ENCODE measurements around the gene ERI3.

Gene ERI3, protein sequence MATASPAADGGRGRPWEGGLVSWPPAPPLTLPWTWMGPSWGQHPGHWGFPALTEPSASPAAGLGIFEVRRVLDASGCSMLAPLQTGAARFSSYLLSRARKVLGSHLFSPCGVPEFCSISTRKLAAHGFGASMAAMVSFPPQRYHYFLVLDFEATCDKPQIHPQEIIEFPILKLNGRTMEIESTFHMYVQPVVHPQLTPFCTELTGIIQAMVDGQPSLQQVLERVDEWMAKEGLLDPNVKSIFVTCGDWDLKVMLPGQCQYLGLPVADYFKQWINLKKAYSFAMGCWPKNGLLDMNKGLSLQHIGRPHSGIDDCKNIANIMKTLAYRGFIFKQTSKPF

GRCh38 chr1:44354840-44355581, at the start of gene ERI3:
Gene ERI3 (minus strand): TSS chr1:44355257. CDS start chr1:44355026, 231 bp downstream.
- peak; percentile 97 for DNase-seq

GRCh38 chr1:44401256-44402228, 46.5 kb upstream of the ERI3 start:
- DNase-seq = no peak

DNA sequence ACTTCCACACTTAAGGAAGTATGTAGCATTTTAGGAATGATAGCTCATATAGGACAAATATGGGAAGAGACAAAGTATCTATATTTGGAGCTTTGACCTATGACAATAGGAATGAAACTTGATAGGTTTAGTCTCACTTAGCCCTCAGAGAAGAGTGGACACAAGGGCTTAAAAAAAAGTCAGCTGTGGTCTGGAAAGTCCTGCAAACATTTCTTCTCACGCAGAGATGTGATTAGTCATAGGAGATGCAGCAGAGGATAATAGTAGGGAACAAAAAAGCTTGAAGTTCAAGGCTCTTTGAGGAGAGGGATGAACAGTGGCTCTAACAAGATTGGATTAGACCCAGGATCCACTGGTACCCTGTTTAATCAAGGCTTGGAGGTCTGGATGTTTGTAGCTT, 35.2 kb upstream of the ERI3 start:
- no peak for DNase-seq

GRCh38 chr1:44389437-44389836, 34.4 kb upstream of the ERI3 start:
- DNase-seq = no peak

DNA sequence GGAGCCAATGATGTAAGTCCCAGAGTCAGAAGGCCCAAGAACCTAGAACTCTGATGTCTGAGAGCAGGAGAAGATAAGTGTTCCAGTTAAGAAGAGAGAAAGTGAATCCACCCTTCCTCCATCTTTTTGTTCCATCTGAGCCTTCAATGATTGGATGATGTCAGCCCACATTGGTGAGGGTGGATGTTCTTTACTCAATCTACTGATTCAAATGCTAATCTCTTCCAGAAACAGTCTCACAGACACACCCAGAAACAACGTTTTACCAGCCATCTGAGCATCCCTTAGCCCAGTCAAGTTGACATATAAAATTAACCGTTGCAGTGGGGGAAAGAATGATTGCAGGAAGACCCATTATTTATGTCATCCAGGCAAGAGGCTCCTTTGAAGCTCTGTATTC, 33.5 kb upstream of the ERI3 start:
- DNase-seq = no peak

GRCh38 chr1:44380666-44381177, 25.7 kb upstream of the ERI3 start:
- no peak for DNase-seq

- DNase-seq = no peak
Measured at GRCh38 chr1:44377925-44378784, 23.1 kb upstream of the ERI3 start.

GRCh38 chr1:44375547-44375946, 20.5 kb upstream of the ERI3 start:
- DNase-seq = no peak

- DNase-seq = no peak
Measured at GRCh38 chr1:44371206-44371605, 16.1 kb upstream of the ERI3 start.

DNA sequence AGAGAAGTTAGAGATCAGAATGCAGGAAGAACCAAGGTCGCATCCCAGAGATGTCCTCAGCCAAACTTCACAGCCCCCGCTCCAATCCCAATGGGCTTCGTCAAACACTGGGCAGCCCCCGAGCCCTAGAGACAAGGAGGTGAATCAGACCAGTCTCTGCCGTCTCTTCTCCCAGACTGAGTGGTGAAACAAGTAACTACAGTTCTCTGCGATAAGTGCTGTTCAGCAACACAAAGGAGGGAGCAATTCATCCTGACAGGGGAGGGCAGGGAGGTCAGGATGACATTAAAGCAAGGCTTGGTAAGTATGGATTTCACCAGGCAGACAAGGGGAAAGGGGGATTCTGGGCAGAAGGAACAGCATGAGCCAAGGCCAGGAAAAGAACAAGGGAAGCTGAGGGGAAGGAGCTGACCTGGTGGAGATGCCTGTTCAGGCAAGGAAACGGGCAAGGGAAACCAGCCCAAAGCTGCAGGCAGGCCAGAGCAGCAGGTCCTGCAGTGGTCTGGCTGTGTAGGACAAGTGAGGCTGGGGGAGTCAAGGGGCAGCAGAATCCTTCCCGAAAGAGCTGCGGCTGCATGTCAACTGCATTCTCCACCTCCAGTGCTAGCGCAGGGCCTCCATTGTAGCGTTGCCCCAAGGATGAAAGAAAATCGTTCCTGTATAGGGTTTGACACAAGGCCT, 13.6 kb upstream of the ERI3 start:
- no peak for DNase-seq

DNA sequence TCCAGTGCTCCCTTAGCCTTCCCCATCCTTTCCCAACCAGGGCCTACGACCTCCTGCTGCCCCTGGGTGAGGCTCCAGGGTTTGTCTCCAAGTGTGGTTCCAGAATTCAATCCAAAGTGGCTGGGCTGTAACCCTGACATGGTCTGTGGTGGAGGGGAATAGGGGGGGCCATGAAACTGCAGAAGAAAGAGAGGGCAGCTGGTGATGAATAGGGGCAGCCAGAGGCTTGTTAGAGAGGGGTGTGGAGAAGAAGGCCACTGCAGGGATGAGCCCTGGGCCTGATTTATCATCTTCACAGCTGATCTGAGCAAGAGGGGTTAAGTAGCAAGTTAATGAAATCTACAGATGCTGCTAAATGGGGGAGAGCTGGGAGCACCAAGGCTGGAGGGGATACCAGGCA, 12.9 kb upstream of the ERI3 start:
- DNase-seq = no peak

DNA sequence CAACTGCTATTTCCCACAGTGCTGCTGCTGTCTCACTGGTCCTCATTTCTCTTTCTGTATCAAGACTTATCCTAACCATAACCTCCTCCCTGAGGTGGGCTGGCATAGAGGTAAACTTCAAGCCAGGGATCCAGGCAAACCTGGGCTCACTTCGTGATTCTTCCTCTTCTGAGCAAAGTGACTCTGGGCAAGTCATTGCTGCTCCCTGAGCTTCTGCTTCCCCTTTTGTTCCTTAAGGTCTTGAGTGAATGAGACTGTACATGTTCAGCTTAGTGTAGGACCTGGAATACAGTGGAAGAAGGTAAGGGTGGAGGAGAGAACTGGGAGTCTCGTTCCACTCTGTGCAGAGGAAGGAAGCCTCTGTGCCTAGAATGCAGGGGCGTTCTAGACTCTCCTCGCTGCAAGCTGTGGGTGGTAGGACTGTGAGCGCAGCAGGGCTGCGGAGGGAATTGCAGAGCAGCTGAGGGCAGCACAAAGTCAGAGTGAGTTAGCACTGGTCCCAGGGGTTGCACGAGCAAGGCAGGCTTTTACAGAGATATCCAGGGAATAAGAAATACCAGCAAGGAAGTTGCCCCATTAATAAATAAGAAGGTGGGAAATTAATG, 11.4 kb upstream of the ERI3 start:
- no peak for DNase-seq

DNA sequence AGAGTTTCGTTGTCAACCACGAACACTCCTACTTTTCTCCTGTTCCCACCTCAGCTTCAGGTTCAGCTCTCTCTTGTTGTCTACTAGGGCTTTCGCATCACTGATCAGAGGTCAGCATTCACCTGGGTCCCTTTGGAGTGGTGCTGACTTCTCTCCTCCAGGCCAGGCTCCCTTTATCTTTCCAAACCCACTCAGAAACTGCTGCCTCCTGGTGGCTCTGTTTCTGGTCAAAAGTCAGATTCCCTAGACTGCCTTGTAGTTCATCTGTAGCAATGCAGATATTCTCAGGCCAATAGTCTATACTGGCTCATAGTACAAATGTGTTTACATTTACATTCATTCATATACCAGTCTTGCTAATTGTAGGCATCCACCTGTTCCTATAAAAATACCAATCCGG, 6.4 kb upstream of the ERI3 start:
- DNase-seq = no peak

DNA sequence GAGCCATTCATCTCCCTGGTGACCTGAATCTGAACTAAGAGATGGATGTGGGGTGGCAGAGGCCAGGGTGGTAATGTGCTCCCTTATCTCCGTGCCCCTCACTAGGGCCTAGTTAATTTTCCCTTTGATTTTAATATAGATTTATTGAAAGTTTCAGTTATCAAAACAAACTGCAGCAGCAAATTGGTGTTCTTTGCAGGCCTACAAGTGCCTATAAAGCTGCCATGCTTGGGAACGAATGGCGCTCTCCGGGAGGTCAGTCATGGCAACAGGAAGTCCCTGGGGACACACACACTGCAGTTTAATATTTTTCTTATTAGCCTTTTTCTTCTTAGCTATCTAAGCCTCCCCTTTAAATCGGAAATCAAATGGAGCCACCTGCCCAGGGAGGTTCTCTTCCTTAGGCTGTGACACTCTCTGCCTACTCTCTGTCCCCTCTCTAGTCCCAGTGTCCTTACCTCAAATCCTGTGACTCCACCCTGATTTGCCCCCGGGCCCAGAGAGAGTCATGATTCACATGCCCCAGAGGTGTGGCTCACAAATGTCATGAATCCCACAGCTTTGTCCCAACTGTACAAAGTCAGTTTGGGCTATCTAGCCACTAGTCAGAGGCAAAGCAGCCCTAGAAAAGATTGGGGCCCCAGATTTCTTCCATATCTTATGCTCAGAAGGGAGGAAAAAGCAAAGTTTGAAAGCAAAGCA, 4.3 kb upstream of the ERI3 start:
- DNase-seq = no peak

DNA sequence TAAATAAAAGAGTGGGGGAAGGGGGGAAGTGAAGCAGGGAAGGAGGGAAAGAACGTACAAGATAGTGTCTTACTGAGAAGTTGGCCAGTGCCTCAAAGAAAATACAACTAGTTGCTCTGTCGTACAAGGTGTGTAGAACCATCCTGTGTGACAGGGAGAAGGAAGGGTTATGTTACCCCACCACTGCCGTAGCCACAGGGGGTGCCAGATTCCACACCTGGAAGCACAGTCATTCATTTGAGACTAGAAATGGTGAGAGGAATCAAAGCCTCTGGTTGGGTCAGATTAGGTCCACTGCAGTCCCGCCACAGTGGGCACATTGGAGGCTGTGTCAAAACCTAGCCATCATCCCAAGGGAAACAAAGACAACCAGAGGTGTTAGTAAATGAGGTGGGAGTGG, 2.7 kb upstream of the ERI3 start:
- no peak for DNase-seq

- no peak for DNase-seq
Measured at GRCh38 chr1:44355582-44356305, 687 bp upstream of the ERI3 start.

DNA sequence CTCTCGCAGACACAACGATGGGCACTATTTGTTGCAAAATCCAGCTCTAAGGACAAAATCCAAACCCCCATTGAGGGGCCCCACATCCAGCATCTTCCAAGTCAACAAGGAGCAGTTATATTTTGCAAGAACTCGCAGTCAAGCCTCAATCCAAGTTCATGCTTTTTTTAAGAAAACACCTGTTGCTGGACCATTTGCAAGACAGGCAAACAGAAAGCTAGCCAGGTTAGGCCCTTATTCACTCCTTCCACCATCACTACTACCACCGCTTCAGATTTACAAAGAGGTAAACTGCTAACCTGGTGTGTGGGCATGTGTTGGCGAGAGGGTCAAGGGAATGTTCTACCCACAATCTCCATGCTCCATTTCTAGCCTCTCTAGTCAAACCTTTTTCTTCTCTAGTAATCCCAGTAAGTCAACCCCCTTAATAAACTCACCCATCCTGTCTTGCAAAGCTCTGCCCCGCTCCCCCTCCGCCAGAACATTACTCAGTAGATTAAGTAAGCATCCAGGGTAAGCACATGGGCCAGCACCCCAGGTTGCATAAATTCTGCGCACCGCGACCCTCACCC, 703 bp downstream of the ERI3 start:
- DNase-seq = no peak

GRCh38 chr1:44353604-44354003, 1.5 kb downstream of the ERI3 start:
- no peak for DNase-seq

DNA sequence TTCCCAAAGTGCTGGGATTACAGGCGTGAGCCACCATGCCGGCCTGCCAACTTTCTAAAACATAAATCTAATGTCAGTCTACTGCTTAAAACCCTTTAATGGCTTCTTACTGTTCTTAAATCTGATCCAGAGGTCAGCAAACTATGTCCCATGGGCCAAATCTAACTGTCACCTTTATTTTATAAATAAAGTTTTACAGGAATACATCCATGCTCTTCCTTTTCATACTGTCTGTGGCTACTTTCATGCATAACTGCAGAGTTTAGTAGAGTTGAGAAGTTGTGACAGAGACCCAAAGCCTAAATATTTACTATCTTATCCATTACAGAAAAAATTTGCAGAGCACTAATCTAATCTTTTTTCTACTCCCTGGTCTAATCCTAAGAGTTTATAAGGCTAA, 3.8 kb downstream of the ERI3 start:
- no peak for DNase-seq
